GM19238 (cell line): ENCODE data around the gene ZBTB8OS.
"Not testable (repeated sequence)": the region's sequence is repeated elsewhere in the genome, so short reads cannot be mapped to it uniquely, and the experiment has no call there.

Source experiments
- DNase-seq: peaks from one replicate; pipeline ENCODE4 v3.0.0; 2011; ENCODE audit warnings: low spot score; ENCODE audit not compliant: insufficient read length

Gene ZBTB8OS

DNA sequence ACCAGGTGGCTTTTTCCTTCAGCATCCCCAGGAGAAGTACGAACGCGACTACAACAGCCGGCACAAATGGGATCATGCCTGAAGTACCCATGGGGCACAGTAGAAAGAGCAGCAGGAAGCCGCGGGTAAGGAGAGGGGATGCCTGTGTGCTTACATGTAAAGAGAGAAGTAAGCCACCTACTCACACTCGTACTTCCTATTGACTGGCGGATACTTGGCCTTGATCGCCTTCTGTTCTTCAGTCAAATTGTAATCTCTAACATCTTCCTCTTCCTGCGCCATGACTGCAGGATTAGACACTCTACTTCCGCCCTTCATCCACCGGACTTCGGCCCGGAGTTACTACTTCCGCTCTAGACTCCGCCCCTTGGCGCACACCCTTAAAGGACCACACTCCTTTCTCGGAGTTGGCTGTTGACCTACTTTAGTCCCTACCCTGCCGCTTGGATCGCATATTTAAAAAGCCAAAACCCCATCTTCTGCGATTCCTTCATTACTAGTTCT, at the start of gene ZBTB8OS:
Gene ZBTB8OS (minus strand): TSS at position 303 of the 504 bp plus-strand sequence. CDS start 21 bp downstream, at position 282.
- peak; percentile 75 for DNase-seq

DNA sequence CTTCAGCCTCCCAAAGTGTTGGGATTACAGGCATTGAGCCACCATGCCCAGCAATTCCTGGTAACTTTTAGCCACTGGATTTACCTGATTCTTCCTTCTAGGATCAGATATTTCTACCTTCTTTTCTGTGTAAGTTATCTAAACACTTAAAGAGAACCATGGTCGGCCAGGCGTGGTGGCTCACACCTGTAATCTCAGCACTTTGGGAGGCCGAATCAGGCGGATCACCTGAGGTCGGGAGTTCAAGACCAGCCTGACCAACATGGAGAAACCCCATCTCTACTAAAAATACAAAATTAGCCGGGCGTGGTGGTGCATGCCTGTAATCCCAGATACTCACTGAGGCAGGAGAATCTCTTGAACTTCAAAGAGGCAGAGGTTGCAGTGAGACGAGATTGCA, 46.6 kb upstream of the ZBTB8OS start:
- not testable (repeated sequence) for DNase-seq

DNA sequence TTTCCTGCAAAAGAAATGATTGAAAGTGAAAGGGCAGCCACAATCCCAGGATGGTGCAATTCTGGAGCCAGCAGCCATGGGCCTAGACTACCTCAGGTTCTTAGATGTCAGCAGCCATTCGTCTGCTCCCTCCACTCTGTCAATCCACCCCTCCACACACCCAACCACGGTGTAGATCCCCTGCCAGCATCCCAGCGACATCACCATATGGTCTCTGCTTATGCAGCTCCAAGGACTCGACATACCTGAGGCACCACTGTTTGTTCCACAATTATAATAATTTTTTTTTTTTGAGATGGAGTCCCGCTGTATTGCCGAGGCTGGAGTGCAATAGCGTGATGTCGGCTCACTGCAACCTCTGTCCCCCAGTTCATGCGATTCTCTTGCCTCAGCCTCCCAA, 45.7 kb upstream of the ZBTB8OS start:
- DNase-seq, result no peak

DNA sequence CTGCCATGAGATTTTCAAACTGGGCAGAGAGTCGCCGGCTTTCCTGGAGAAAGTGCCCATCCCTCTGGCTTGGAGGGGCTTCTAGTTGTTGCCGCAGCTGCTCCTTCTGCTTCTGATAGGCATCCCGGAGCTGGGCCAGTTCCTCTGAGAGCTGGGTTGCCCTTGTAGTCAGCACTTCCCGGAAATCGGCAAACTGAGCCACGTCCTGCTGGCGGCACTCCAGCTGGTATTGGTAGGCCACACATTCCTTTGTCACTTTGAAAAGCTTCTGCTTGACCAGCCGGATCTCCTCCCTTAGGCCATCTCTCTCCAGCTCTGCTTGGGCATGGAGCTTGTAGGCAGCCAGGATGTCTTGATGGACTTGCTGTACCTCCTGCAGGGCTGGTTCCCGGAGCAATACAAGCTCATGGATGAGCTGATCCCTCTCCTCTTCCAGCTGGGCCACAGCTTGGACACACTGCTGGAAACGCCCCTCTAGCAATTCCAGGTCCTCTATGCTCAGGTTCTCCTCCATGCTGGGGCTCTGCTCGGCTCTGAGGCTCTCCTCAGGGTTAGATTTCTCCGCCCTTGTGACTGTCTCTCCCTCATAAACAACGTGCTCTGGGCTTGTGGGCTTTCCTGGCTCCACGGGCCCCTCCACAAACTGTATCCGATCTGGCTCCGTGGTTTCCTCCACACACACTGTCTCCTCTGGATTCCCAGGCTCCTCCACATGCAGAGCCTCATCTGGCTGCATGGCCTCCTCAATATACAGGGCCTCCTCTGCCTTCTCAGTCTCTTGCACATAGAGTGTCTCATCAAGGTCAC, 45.0 kb upstream of the ZBTB8OS start:
- DNase-seq, result no peak

DNA sequence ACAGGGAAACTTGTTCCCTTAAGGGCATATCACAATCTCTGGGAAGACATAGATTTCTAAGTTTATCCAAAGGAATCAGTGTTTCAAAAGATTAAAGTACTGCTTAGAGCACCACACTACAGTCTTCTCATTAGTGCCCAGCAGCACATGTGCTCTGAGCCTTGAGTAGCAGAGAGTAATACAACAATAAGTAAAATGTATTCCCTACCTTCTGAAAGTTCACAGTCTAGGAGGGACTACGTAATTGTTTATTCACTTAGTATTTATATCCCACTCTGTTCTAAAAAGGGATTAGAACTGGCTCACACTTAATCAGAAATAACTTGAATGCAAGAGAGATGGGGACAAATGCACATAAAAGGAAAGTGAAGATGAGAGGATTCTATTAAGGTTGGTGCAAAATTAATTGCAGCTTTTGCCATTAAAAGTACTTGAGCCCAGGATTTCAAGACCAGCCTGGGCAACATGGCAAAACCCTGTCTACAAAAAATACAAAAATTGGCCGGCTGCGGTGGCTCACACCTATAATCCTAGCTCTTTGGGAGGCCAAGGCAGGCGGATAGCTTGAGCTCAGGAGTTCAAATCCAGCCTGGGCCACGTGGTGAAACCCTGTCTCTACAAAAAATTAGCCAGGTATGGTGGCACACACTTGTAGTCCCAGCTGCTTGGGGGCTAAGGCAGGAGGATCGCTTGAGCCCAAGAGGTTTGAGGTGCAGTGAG, 43.3 kb upstream of the ZBTB8OS start:
- DNase-seq, result no peak

DNA sequence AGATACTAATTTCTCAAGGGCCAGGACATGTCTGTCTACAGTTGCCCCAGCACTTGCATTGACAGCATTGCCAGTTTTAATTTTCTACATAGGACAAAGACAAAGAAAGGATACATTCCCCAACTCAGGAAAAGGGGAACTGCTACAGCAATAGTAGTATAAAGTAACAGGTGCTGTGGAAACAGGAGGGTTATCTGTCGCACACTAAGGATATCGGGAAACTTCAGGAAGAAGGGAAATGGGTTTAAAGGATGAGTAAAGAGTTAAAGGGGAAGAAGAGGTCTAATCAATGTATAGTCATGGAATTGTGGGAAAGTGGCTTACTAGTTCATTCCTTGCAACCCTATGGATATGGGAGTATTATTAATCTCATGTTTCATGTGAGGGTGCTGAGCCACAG, 36.0 kb upstream of the ZBTB8OS start:
- no peak for DNase-seq

DNA sequence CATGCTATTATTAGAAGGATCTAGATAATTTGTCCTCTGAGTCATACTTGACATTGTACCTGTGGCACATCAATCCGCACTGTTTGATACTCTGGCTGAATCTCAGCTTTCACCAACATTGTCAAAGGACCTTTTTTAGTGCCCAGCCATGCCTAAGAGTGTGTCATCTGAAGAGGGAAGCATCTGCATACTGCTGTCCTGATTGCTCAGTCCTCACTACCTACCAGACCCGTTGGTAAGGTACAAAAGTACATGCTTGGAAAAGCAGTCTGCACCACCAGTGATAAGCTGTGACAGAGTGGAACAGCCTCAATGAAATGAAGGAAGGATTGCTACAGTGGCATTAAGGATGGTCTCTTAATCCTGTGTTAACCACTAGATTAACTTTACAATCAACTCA, 35.1 kb upstream of the ZBTB8OS start:
- no peak for DNase-seq

DNA sequence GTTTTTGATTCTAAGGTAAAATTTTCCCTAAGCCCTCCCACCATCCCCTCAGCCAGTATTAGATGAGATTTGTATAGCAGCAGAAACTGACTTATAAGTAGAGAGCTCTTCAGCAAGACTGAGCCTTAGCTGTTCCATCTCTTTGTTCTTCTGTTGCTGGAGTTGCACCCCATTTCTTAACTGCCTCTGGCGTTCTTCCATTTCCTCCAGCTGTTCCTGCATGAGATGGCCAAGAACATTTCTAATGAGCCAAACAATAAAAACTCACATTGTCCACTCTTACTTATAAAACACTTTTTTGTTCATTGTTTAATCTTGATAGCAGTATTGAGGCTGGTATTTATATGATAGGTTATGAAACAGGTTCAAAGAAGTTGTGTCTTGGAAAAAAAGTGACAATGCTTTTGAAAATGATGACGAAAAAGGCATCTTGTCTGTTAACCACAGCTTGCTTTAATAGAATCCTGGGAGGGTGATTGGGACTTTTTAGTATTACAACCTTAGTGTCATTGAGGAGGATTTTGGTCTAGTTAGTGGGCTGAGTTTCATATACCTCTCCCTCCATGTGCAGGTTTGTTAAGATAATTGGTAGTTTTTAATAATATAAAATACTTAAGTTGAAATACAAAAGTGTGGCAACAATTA, 33.9 kb upstream of the ZBTB8OS start:
- no peak for DNase-seq

DNA sequence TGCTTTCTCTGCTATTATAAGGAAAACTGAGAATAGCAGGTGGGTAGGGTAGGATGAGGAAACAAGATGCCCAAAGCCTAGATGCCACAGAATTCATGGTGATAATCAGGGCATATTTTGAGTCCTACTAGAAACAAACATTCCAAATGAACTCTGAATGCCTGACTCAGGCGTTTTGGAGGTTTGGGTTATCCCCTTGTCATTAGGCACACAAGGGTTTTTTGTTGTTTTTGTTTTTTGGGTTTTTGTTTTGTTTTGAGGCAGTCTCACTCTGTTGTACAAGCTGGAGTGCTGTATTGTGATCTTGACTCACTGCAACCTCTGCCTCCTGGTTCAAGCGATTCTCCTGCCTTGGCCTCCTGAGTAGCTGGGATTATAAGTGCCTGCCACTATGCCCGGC, 33.0 kb upstream of the ZBTB8OS start:
- no peak for DNase-seq

DNA sequence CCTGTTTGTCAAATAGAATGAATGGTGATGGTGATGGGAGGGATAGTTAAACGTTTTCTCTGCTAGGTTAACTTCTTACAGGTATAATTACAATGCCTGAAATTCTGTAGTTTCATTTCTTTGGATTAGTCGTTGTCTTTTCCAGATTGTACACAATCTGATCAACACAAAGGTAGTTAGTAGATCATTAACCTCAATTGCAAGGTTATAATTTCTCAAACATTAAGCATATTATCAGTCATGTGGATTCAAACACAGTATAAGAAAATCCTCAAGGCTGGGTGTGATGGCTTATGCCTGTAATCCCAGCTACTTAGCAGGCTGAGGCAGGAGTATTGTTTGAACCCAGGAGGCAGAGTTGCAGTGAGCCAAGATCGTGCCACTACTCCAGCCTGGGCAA, 31.6 kb upstream of the ZBTB8OS start:
- no peak for DNase-seq

DNA sequence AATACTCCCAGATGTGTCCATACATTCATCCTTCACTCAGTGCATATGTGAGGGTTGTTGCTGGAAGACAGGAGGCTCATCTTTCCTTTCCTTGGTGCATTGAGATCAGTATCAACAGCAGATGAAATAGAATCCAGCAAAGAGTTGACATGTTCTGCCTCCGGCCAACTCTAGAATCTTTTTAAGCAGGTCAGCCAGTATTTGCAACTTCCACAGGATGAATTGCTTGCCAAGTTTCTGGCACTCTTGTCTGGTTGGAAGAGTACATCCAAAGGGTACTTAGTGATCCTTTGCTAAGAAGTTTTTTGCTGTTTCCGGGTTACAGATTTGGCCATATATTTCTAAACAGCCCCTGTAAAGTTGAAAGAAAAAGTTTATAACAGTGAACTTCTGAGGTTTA, 31.2 kb upstream of the ZBTB8OS start:
- no peak for DNase-seq

DNA sequence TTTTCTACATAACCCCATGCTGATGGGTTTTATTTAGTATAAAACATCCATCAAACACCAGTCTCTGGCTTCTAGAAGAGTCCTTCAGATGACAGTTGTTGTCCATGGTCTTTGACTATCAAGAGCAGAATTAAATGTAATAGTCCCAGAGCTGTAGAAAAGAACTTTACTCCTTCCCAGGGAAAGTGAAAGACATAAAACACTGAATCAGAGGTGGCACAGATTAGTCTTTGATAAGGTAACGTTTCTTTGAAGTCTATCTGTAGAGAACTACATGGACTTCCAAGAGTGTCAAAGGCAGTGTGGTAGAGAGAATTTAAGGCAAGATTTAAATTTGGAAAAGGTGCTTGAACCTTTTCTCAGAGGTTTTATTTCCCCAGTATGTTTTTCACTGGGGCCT, 30.3 kb upstream of the ZBTB8OS start:
- no peak for DNase-seq

DNA sequence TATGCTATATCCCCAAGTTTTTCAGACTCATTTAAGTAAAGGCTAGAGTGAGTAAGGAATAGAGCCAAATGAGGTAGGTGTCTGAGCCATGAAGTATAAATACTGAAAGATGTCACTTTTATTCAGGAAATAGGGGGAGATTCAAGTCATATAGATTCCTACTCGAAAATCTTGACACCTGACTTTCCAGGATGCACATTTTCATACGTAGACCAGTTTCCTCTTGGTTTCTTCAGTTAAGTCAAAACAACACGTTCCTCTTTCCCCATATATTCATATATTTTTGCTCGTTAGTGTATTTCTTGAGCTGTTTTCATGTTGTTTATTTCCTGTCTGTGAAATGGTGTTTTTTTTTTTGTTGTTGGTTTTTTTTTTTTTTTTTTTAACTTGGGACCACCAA, 29.6 kb upstream of the ZBTB8OS start:
- not testable (repeated sequence) for DNase-seq

DNA sequence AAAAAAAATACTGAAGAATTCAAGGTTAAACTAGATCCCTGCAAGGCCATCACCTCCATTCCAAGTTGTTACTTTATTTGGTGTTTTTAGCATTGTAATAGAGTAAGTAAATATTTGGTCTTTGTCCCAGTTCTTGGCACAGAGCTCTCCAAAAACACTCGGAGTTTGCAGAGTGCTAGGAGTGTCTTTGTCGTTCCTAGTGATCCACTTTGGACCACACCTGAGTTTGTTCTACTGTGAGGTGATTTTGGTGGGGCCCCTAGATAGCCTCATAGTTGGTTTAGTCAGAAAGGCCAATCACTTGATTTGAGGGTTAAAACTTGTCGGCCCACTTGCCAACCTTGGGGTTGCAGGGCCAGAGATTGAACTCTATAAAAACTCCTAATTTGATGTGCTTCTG, 26.6 kb upstream of the ZBTB8OS start:
- DNase-seq, result no peak

DNA sequence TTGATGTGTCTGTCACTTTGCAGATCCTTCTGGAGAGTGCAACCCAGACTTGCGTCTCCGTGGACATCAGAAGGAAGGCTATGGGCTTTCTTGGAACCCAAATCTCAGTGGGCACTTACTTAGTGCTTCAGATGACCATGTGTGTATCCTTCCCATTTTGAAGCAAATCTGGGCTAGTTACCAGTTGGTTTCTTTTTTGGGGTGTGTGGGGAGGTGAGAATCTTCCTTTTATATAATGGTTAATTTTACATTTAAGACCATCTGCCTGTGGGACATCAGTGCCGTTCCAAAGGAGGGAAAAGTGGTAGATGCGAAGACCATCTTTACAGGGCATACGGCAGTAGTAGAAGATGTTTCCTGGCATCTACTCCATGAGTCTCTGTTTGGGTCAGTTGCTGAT, 18.4 kb upstream of the ZBTB8OS start:
- not testable (repeated sequence) for DNase-seq

DNA sequence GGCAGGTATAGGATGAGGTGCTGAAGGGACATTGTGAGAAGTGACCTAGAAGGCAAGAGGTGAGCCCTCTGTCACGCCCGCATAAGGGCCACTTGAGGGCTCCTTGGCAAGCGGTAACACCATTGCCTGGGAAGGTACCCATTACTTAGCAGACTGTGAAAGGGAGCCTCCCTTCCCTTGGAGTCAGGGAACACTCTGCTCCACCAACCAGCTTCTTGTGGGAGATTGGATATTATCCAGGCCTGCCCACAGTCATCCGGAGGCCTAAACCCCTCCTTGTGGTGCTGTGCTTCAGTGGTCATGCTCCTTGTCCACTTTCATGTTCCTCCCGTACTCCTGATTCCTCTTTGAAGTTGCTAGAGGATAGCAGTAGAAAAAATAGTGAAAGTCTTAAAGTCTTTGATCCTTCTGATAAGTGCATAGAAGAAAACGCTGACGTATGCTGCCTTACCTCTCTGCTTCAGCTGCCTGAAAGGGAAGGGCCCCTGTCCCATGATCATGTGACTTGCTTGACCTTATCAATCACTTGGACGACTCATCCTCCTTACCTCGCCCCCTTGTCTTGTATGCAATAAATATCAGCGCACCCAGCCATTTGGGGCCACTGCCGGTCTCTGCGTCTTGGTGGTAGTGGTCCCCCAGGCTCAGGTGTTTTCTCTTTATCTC, 16.7 kb upstream of the ZBTB8OS start:
- DNase-seq, result no peak

DNA sequence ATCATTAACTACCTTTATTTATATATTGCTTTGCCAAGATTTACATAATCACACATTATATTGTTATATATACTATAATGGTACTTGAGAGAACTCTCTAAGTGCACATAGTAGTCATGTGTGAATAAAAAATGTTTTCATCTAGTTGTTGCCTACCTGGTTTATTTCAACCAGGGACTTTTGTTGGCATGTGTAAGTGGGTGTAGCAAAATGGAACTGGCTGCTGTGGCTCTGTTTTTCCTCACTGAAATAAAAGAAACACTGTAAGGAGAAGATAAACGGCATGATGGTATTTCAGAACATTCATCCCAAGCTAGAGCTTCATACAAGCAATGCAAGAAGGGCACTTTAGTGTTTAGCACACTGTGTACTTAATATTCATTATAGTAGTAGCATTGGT, 15.6 kb upstream of the ZBTB8OS start:
- no peak for DNase-seq

DNA sequence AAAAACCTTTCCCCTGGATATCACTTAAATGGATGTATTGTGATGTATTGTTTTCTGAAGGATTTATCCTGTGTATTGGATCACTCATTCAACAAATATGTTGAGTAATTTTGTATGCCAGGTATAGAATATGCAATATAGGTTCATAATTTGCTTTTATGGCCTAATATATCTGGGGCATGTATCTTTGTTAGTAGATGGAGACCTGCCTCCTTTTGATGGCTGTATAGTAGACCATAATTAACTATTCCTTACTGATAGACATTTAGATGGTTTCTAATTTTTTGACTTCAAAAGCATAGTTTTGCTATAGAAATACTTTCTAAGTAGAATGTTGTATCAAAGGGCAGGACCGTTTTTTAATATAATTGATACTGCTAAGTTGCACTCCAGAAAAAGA, 9.2 kb upstream of the ZBTB8OS start:
- no peak for DNase-seq

DNA sequence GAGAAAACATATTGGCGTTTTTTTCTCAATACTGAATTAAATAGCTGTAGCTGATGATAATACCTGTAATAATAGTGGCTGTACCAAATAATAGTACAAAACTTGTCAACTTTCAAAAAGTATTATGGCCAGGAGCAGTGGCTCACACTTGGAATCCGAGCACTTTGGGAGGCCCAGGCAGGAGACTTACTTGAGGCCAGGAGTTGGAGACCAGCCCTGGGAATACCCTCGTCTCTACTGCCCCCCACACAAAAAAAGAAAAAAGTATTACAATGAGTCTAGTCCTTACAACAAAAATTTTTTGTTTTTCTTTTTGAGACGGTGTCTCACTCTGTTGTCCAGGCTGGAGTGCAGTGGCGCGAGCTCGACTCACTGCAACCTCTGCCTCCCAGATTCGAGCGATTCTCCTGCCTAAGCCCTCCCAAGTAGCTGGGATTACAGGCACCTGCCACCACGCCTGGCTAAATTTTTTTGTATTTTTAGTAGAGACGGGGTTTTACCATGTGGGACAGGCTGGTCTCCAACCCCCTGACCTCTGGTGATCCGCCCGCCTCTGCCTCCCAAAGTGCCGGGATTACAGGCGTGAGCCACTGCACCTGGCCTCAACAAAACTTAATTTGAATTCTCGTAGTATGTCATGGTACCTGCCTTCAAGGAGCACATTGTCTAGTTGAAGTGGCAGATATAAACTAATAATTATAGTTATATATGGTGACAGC, 2.1 kb upstream of the ZBTB8OS start:
- no peak for DNase-seq

DNA sequence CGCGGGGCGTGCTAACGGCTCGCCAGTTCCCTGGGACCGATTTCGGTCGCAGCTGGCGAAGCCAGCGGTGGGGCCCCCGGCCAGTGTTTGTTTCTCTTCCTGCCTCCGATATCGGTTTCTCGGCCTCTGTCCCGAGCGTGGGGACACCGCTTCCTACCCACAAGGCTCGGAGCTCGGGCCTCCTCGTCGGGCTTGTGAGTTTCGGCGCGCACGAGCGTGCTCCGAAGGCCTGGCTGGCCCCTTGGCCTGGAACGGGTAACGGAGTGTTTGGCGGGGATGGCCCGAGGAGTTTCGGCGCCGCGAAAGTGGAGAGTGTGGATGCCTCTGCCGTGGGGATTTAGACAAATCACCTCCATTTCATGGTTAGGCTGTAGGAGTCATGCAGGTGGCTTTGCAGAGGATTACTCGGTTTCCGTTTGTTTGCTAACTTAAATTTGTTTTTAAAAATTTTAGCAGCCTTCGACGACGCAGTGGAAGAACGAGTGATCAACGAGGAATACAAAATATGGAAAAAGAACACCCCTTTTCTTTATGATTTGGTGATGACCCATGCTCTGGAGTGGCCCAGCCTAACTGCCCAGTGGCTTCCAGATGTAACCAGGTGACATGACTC, 1.2 kb upstream of the ZBTB8OS start:
- peak; percentile 27 for DNase-seq
